CD14-positive monocyte (primary cell): ENCODE results near the gene YIF1B. TPM values are rescaled to one million over a fixed set of nuclear protein-coding genes. Genes with fewer than 3 reads are reported as not detected.

ENCODE experiments used
- DNase-seq, 3 donors: peaks; one replicate each; pipeline ENCODE4 v3.0.0-alpha.2; 2011 to 2022
- H2AFZ ChIP-seq: 2 replicates; pipeline ENCODE4 v1.6.0; 2012; ENCODE audit warnings: mild to moderate bottlenecking, low read depth, low read length, inconsistent platforms; ENCODE audit not compliant: insufficient read depth, poor library complexity, severe bottlenecking
- H3K27ac ChIP-seq, 2 donors: 1 replicate in 1 of 2; 2 replicates in 1 of 2; pipeline ENCODE4 v1.5.1; 2012 to 2013; ENCODE audit warnings: low read length in 2 of 2, control low read depth in 1 of 2, inconsistent platforms in 1 of 2, low read depth in 1 of 2, mild to moderate bottlenecking in 1 of 2
- H3K27me3 ChIP-seq, 2 donors: one replicate each; pipeline versions ENCODE4 v1.6.0 to v1.6.1; 2011 to 2013; ENCODE audit warnings: low read length in 2 of 2; ENCODE audit not compliant: control insufficient read depth in 2 of 2, insufficient read depth in 2 of 2
- H3K36me3 ChIP-seq, 2 donors: replicated peaks in 1 of 2; 1 replicate in 1 of 2; 2 replicates in 1 of 2; pipeline versions ENCODE4 v1.5.1 to v1.6.1; 2012 to 2013; ENCODE audit warnings: low read length in 2 of 2, control low read depth in 1 of 2, inconsistent platforms in 1 of 2, mild to moderate bottlenecking in 1 of 2; ENCODE audit not compliant: insufficient read depth in 2 of 2, control insufficient read depth in 1 of 2
- H3K4me1 ChIP-seq, 2 donors: 1 replicate in 1 of 2; 2 replicates in 1 of 2; pipeline versions ENCODE4 v1.5.1 to v1.6.1; 2012 to 2013; ENCODE audit warnings: low read length in 2 of 2, control low read depth in 1 of 2, inconsistent platforms in 1 of 2, mild to moderate bottlenecking in 1 of 2, moderate library complexity in 1 of 2; ENCODE audit not compliant: insufficient read depth in 2 of 2, control insufficient read depth in 1 of 2
- H3K4me2 ChIP-seq: replicated peaks from 2 replicates; pipeline ENCODE3; 2012; ENCODE audit warnings: low read length, moderate library complexity, mild to moderate bottlenecking; ENCODE audit not compliant: poor library complexity, severe bottlenecking; ENCODE audit errors: extremely low read depth
- H3K4me3 ChIP-seq, 3 experiments: fragments of 200-600 bp in 1 of 3; sonication (generic) in 1 of 3; replicated peaks in 1 of 3; 1 replicate in 2 of 3; 2 replicates in 1 of 3; pipeline ENCODE4 v1.5.1; 2011 to 2013; ENCODE audit warnings: low read length in 3 of 3, mild to moderate bottlenecking in 3 of 3, control low read depth in 2 of 3, low read depth in 2 of 3, inconsistent platforms in 1 of 3, moderate library complexity in 1 of 3
- H3K79me2 ChIP-seq: 2 replicates; pipeline ENCODE4 v1.6.0; 2012; ENCODE audit warnings: mild to moderate bottlenecking, control low read depth, inconsistent platforms, low read length, moderate library complexity; ENCODE audit not compliant: insufficient read depth
- H3K9ac ChIP-seq: 2 replicates; pipeline ENCODE4 v1.6.0; 2017; ENCODE audit warnings: low read length, mild to moderate bottlenecking; ENCODE audit not compliant: insufficient read depth, poor library complexity, severe bottlenecking
- H3K9me3 ChIP-seq, 2 donors: replicated peaks in 1 of 2; 1 replicate in 1 of 2; 2 replicates in 1 of 2; pipeline versions ENCODE4 v1.5.1 to v1.6.1; 2012 to 2013; ENCODE audit warnings: low read length in 2 of 2, control low read depth in 1 of 2; ENCODE audit not compliant: control insufficient read depth in 1 of 2, insufficient read depth in 1 of 2
- H4K20me1 ChIP-seq: 2 replicates; pipeline ENCODE4 v1.6.0; 2012; ENCODE audit warnings: mild to moderate bottlenecking, low read length, control low read depth, moderate library complexity; ENCODE audit not compliant: insufficient read depth
- H3K27ac Mint-ChIP-seq, 7 donors: one replicate each; pipeline ENCODE4 v1.8.0; 2020; ENCODE audit warnings: mild to moderate bottlenecking in 7 of 7, mixed read lengths in 7 of 7, moderate library complexity in 6 of 7, inconsistent platforms in 2 of 7
- H3K27me3 Mint-ChIP-seq, 3 donors: one replicate each; pipeline ENCODE4 v1.8.0; 2021 to 2022; ENCODE audit warnings: low read depth in 3 of 3, mild to moderate bottlenecking in 3 of 3, mixed read lengths in 3 of 3, moderate library complexity in 3 of 3, inconsistent platforms in 1 of 3
- H3K36me3 Mint-ChIP-seq, 2 donors: one replicate each; pipeline ENCODE4 v1.8.0; 2020; ENCODE audit warnings: mixed read lengths in 2 of 2, inconsistent platforms in 1 of 2, mild to moderate bottlenecking in 1 of 2
- H3K4me1 Mint-ChIP-seq: one replicate; pipeline ENCODE4 v1.8.0; 2020; ENCODE audit warnings: mild to moderate bottlenecking, mixed read lengths
- H3K4me3 Mint-ChIP-seq, 2 donors: one replicate each; pipeline ENCODE4 v1.8.0; 2020; ENCODE audit warnings: mild to moderate bottlenecking in 2 of 2, mixed read lengths in 2 of 2, moderate library complexity in 1 of 2
- H3K9me3 Mint-ChIP-seq, 7 donors: one replicate each; pipeline ENCODE4 v1.8.0; 2020 to 2022; ENCODE audit warnings: mixed read lengths in 7 of 7, mild to moderate bottlenecking in 6 of 7, moderate library complexity in 6 of 7, inconsistent platforms in 2 of 7
- CTCF ChIP-seq: fragments of 200-600 bp; IDR thresholded peaks from one replicate; pipeline ENCODE4 v1.8.0; 2022; ENCODE audit warnings: antibody characterized with exemption, mild to moderate bottlenecking
- WGBS: methylation state at CpG from one replicate; pipeline ENCODE4 v1.1.5; 2013; ENCODE audit warnings: missing lambda C conversion rate; ENCODE audit not compliant: insufficient coverage; 5-methylcytosine and 5-hydroxymethylcytosine counted together
- intact Hi-C, 2 donors: fragments of 100-400 bp; cut with micrococcal nuclease; formaldehyde crosslinking; loops; one replicate each; pipeline versions ENCODE4 v1.15.0 to v1.15.1; 2023
- polyA plus RNA-seq, 3 donors: library from polyadenylated mRNA; depleted of rRNA in 1 of 3; unstranded in 2 of 3; stranded (reverse) in 1 of 3; fragments of 300-500 nt in 2 of 3; fragments of >200 nt in 1 of 3; fragmentation: Illumina TruSeq in 2 of 3; gene quantifications; 1 replicate in 2 of 3; 2 replicates in 1 of 3; pipeline ENCODE4 v1.2.3, GENCODE V29; 2012 to 2021

The YIF1B gene
- polyA plus RNA-seq, 3 donors, result 79.4 to 90.5 (median 86.1) TPM

GRCh38 chr19:38351865-38352395, 36.2 kb upstream of the YIF1B start:
- no peak overlapping the region for H2AFZ ChIP-seq
- H3K27ac ChIP-seq, result no peak overlapping the region
- H3K36me3 Mint-ChIP-seq, result no peaks in the 10 kb centered on the region
- 83% methylated on average over 7 of the region's 9 CpGs for WGBS
- peaks cover 13 to 26% (median 21%) of the 10 kb centered on the region in 3 donors for H3K27me3 Mint-ChIP-seq
- no peak overlapping the region for H3K27ac Mint-ChIP-seq
- TF ChIP-seq CTCF, result no peak
- intact Hi-C loops, result no loop called here
- H3K4me3 ChIP-seq, result no peak overlapping the region
- peaks cover 0 to 3% (median 0%) of the 10 kb centered on the region in 7 donors for H3K9me3 Mint-ChIP-seq
- H4K20me1 ChIP-seq, result no peaks in the 10 kb centered on the region
- H3K27me3 ChIP-seq, result peaks cover 0 to 6% of the 10 kb centered on the region in 2 donors
- no peaks in the 10 kb centered on the region for H3K36me3 ChIP-seq
- no peak for DNase-seq
- H3K4me1 Mint-ChIP-seq, result no peaks in the 10 kb centered on the region
- no peak overlapping the region for H3K9ac ChIP-seq
- no peak overlapping the region for H3K4me2 ChIP-seq
- no peaks in the 10 kb centered on the region for H3K4me1 ChIP-seq
- no peaks in the 10 kb centered on the region for H3K79me2 ChIP-seq
- no peak overlapping the region for H3K4me3 Mint-ChIP-seq
- H3K9me3 ChIP-seq, result no peaks in the 10 kb centered on the region

- Mint-ChIP-seq H3K36me3 (peaks cover 0 to 6% of the 10 kb centered on the region in 2 donors), H3K4me1 (no peaks in the 10 kb centered on the region), H3K27me3 (peaks cover 13 to 21% (median 19%) of the 10 kb centered on the region in 3 donors), H3K9me3 (peaks cover 0 to 3% (median 0%) of the 10 kb centered on the region in 7 donors), H3K4me3 (no peak overlapping the region), H3K27ac (peak overlapping the region in 1 of 7 donors; percentile 20)
- no peaks in the 10 kb centered on the region for H3K36me3 ChIP-seq
- no peaks in the 10 kb centered on the region for H3K4me1 ChIP-seq
- 100% methylated on average over 2 of the region's 3 CpGs for WGBS
- no peak overlapping the region for H3K9ac ChIP-seq
- DNase-seq, result no peak
- TF ChIP-seq CTCF, result no peak
- H2AFZ ChIP-seq, result no peak overlapping the region
- no peak overlapping the region for H3K4me3 ChIP-seq
- no peaks in the 10 kb centered on the region for H4K20me1 ChIP-seq
- no peak overlapping the region for H3K4me2 ChIP-seq
- no peak overlapping the region for H3K27ac ChIP-seq
- intact Hi-C loops, result no loop called here
- H3K27me3 ChIP-seq, result peaks cover 0 to 2% of the 10 kb centered on the region in 2 donors
- no peaks in the 10 kb centered on the region for H3K9me3 ChIP-seq
- H3K79me2 ChIP-seq, result no peaks in the 10 kb centered on the region
Measured at GRCh38 chr19:38350883-38351282, 35.1 kb upstream of the YIF1B start.
